ENCODE data around the gene PDE7B.
A peak's percentile ranks its signal among the peaks of the same experiment; 100 is the strongest.

PDE7B gene

DNA sequence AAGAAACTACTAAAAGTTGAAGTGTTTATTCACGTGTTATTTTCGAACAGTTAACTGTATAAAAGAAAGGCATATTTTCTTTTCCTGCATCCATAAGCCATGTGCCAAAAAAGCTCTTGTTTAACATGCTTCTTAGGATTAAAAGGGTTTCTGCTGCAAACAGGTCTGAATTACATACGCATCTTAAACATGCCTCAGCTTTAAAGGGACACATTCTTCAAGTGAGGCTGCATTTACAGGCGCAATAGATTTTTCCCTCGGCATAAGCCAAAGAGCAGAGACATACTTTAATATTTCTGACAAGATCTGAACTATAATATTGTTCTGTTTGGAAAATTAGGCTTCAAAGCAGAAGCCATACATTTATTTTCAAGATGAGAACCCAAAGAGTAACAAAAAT lies 39.4 kb downstream of the PDE7B start:
- no peak for DNase-seq (ENCODE audit: low read depth)

DNA sequence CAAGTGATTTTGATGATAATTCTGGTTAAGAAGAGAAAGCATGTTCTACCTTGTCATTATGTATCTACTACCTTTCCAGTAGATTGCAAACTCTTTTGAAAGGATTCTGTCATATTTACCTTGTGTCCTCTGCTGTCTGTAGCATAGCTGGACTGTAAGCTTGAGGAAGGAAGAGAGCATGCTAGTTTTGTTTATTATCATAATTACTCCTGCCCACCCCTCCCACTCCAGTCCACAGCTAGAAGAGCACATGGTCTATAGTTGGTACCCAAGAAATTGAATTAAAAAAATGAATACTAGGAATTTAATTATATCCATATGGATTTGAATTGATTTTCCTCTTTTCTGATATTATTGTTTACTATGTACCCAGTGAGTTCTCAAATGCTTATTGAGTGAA lies 40.2 kb downstream of the PDE7B start:
- no peak for DNase-seq (ENCODE audit: low read depth)

DNA sequence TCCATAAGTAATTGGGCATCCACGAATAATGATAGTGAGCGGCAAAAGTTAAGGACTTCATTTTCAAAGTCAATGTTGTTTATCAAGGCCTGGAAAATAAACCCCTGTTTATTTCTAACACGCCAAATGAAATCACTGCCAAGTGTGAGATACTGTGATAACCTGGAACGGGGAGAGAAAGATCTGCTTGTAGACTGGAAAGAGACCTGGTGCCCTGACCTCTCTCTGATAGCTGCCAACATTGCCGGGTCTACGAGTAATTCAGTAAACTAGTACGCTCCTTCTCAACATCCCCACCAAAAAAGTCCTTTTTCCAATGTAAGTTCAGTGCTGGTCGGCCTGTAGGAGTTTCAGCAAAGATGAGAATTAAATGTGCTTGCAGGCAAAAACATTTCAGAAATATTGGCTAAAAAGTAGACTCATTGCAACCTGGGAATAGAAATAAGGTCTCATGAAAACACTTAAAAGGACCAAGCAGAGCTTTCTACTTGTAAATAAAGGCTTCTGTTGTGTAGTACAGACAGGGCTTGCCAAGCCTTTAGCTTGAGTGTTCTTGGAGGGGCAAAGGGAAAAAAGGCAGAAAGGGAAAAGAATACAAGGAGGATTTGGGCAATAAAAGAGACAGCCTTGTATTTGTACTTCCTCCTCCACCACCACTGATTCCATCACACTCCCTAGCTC lies 43.9 kb downstream of the PDE7B start:
- DNase-seq (ENCODE audit: low read depth), result no peak

DNA sequence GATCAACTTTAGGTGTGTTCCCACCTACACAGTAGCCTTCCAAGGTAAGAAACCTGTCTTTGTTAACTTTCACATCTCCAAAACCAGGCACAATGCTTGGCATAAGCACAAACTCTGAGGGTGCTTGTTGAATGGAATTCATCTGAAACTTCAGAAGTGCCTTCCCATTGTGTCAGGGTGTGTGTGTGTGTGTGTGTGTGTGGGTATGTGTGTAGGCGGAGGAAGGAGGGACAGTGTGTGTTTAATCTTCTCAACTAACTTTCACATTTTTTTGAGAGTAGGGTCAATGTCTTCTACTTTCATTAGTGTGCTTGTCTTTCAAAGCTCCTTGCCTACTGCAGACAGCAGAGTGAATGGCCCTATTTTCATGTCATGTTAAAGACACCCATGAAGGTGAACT lies 45.6 kb downstream of the PDE7B start:
- DNase-seq (ENCODE audit: low read depth), result no peak

- DNase-seq (ENCODE audit: low read depth), result peak; percentile 36
Observed at GRCh38 chr6:135901774-135902524, 50.4 kb downstream of the PDE7B start.

GRCh38 chr6:135902756-135903331 lies 51.3 kb downstream of the PDE7B start:
- DNase-seq (ENCODE audit: low read depth), result no peak

- peak; percentile 68 for DNase-seq (ENCODE audit: low read depth)
Observed at GRCh38 chr6:135904666-135905065, 53.2 kb downstream of the PDE7B start.

- DNase-seq (ENCODE audit: low read depth), result no peak
Observed at GRCh38 chr6:135905604-135906300, 54.3 kb downstream of the PDE7B start.

GRCh38 chr6:135906542-135906941 lies 55.0 kb downstream of the PDE7B start:
- peak; percentile 84 for DNase-seq (ENCODE audit: low read depth)

- DNase-seq (ENCODE audit: low read depth), result no peak
Observed at GRCh38 chr6:135906972-135907465, 55.5 kb downstream of the PDE7B start.

DNA sequence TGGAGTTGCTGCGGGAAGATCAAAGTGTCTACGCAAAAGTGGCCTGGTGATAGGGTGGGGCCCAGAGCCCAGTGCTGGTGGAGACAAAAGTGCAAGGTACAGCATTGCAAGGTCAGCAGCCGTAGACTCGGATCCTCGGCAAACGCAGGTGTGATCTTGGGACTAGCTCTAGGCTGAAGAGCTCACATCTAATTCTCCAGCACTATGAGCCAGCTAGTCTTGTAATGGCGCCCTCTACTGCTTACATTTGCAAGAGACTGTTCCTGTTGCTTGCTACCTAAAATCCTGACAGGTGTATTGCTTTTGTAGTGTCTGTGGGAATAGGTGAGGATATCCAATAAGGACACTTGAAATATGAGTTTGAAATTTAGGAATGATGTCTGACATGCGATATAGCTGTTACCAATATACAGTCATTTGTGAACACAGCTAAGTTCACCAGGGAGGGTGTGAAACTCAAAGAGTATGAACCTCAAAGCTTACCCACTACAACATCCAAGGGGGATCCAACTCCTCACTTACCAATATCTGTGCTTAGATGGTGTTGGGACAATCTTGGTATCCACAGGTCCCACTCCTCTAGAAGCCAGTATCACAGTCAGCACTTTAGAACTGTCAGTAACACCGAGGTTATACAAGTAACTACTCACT lies 58.4 kb downstream of the PDE7B start:
- DNase-seq (ENCODE audit: low read depth), result peak; percentile 67

DNA sequence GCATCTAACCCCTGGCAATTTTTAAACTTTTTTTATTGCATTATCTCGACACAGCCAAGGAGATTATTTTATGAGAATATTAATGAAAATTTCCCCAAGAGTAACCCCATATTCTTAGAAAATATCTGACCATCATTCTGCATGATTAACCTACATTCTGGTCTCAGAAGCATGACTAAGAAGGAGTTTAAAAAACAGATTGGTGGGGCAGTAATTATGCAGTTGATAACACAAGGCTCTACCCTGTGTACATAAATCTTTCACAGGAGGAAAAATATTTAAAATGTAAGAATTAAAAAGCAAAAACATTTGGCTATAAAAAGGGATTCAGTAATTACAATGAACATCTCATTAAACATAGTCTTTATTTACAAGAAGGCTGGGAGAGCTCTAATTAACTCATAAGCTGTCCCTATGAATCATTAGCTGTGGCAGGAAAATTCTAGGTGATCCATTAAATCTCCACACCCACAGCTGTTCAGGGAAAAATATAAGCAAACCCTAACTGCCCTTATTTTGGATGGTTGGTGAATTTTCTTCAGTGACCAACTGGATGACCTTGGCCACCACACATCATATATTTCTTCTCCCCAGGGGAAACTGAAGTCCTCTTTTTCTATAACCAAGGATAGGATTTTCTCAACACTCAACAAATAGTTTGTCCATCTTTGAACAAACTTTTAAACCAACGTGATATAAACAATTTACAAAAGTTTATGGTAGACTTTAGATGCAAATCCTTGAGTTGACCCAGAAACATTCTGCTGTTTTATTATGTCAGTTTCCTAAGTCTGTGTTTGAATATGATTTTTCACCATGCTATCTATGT lies 59.5 kb downstream of the PDE7B start:
- DNase-seq (ENCODE audit: low read depth), result no peak

DNA sequence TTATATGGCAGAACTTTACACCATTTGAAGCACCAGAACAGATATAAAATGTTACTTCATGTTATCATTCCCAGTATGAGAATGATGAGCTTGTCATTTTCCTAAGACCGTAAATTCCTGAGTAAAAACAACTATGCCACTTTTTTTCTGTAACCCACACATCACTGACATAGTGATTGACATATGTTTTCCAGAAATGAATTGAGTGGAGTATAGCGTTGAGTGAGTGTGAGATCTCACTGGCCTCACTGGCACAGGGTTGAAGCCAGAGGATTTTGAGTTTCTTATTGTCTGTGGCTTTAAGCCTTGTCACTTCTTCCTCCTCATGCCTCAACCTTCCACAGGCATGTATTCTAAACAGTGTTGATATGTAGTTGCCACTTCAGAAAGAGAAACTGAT lies 62.3 kb downstream of the PDE7B start:
- DNase-seq (ENCODE audit: low read depth), result no peak

- DNase-seq (ENCODE audit: low read depth), result no peak
Observed at GRCh38 chr6:135919026-135919425, 67.5 kb downstream of the PDE7B start.

GRCh38 chr6:135920689-135921088 lies 69.2 kb downstream of the PDE7B start:
- DNase-seq (ENCODE audit: low read depth), result no peak

- DNase-seq (ENCODE audit: low read depth), result no peak
Observed at GRCh38 chr6:135921188-135921587, 69.7 kb downstream of the PDE7B start.

- peak; percentile 93 for DNase-seq (ENCODE audit: low read depth)
Observed at GRCh38 chr6:135922174-135922573, 70.7 kb downstream of the PDE7B start.

GRCh38 chr6:135922746-135923145 lies 71.2 kb downstream of the PDE7B start:
- DNase-seq (ENCODE audit: low read depth), result peak; percentile 11

- DNase-seq (ENCODE audit: low read depth), result no peak
Observed at GRCh38 chr6:135932651-135933050, 81.2 kb downstream of the PDE7B start.

DNA sequence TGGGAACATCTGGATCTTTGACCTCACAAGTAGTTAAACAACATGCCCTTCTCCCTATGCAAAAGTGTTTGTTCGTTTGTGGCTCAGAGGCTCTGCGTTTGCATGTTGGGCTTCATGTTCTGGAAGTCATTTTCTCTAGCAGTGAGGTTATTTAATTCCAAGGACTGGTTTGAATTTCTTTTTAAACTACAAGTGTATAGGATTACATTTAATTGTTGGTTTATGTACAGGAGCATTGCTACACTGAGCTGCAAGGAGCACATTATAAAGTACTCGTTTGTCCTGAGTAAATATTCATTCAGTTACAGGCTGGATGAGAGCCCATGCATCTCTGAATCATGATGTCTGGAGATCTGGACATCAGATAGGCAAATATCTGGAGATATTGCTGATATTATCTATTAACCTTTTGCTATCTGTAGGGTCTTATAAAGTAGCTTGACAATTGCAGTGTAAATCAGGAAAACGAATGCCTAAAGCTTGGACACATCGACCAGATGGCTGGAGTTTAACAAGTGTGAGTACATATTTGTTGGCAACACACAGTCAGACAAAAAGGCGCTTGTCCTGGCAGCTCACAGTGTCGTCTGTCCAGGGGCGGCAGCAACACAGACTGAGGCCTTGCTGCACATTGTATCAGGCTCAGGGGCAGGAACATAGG lies 84.6 kb downstream of the PDE7B start:
- peak; percentile 84 for DNase-seq (ENCODE audit: low read depth)

DNA sequence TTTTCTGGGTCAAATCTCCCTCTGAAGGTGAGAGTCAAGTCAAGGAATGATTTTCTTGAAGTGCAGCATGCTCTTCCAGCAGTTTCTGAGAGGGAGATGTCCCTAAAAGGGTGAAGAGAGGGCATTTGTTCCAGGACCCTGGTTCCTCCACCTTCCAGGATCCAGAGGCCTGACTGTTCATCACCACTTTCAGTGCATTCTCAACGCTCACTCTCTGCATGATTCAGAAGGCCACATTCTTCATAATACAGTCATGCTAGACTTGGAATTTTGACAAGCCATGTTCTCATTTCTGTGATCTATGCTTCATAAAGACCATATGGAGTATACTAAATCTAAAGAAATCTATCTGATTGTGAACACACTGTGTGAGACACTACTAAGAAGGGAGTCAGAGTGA lies 85.1 kb downstream of the PDE7B start:
- peak; percentile 99 for DNase-seq (ENCODE audit: low read depth)
